ENCODE data around the gene KYNU.
"Not testable (repeated sequence)": the region's sequence is repeated elsewhere in the genome, so short reads cannot be mapped to it uniquely, and the experiment has no call there.

Gene KYNU

DNA sequence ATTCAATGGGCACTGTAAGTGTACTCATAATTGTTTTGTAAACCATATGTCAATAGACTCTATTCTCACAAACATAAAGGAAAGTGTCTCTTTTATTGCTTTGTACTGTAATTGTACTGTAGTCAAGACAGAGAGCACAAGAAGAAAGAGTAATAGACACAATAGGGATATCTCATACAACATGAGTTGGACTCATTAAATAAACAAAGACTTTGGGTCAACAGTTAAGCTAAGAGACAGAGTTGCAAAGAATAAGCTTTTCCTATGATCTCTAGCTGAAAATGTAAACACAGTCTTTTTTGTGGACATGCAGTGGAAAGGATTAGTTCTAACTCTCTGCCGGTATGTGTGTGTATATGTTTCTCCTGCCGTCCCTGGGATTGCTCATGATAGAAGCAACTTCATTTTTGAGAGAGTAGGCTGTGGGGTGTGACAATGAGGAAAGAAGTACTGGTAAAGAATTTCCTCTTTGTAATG is 13.9 kb upstream of the KYNU start:
- no peak overlapping the region for H3K4me3 ChIP-seq (replicated peaks; ENCODE audit: low read depth, low read length)
- peak; percentile 13 for DNase-seq (ENCODE audit: low read depth)
- no peak for TF ChIP-seq CTCF (IDR thresholded peaks at IDR 0.05; ENCODE audit: low read length, missing control alignments)

GRCh38 chr2:142864605-142865004 is 12.9 kb upstream of the KYNU start:
- not testable (repeated sequence) for H3K4me3 ChIP-seq (replicated peaks; ENCODE audit: low read depth, low read length); DNase-seq (ENCODE audit: low read depth)

GRCh38 chr2:142865924-142866323 is 11.5 kb upstream of the KYNU start:
- no peak for TF ChIP-seq CTCF (IDR thresholded peaks at IDR 0.05; ENCODE audit: low read length, missing control alignments)
- H3K4me3 ChIP-seq (replicated peaks; ENCODE audit: low read depth, low read length) = no peak overlapping the region
- DNase-seq (ENCODE audit: low read depth) = peak; percentile 8

DNA sequence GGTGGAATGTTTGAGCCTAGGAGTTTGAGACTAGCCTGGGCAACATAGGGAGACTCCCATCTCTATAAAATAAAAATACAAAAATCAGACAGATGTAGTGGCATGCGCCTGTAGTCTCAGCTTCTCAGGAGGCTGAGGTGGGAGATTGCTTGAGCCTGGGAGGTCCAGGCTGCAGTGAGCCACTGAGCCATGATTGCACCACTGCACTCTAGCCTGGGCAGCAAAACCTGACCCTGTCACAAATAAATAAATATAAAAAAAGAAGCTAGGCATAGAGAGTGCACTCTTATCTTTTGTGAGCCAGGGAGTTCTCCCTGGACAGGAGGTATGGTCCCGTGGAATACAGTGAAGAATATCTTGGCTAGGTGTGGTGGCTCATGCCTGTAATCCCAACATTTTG is 11.0 kb upstream of the KYNU start:
- no peak overlapping the region for H3K4me3 ChIP-seq (replicated peaks; ENCODE audit: low read depth, low read length)
- TF ChIP-seq CTCF (IDR thresholded peaks at IDR 0.05; ENCODE audit: low read length, missing control alignments) = no peak
- DNase-seq (ENCODE audit: low read depth) = no peak

DNA sequence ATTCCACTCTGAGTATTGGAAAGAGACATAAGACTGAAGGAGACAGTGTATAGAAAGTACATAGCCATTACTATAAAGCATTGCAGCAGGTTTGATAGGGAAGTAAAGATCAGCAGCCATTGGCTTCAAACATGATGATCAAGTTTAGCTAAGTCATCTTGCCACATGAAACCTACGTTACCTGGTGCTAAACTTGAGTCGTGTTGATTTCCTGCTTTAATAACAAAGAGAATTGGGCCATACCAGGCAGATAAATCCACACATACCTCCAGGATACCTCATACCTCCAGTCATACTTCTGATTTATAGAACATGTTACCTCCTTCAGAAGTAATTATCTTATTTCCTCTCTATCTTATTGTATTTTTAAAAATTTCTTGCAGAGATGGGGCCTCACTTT is 10.3 kb upstream of the KYNU start:
- DNase-seq (ENCODE audit: low read depth) = peak; percentile 3
- TF ChIP-seq CTCF (IDR thresholded peaks at IDR 0.05; ENCODE audit: low read length, missing control alignments) = no peak
- H3K4me3 ChIP-seq (replicated peaks; ENCODE audit: low read depth, low read length) = no peak overlapping the region

DNA sequence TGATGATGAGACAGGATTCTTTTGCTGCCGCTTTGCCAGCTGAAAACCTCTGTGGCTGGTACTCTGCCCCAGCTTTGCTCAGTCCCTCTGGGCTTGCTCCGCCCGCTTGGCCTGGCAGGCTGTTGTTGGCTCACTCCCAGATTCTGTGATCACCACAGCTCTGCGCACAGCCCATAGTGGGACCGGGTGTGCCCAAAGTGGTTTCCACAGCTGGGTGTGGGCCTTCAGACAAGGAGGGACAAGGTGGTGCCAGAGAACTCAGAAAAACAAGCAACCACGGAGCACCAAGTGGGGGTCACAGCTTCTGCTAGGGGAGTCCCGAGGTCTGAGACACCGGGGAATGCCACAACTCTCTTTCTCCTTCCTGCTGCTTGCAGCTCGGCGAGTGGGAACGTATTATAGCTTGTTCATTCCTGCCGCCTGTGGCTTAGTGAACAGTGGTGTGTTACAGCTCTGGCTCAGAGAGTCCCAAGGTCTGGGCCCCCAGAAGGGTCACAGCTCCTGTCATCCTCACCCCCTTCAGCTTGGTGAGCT is 9.2 kb upstream of the KYNU start:
- H3K4me3 ChIP-seq (replicated peaks; ENCODE audit: low read depth, low read length) = no peak overlapping the region
- TF ChIP-seq CTCF (IDR thresholded peaks at IDR 0.05; ENCODE audit: low read length, missing control alignments) = no peak
- no peak for DNase-seq (ENCODE audit: low read depth)

GRCh38 chr2:142869065-142869460 is 8.4 kb upstream of the KYNU start:
- not testable (repeated sequence) for DNase-seq (ENCODE audit: low read depth)

GRCh38 chr2:142869461-142870106 is 7.9 kb upstream of the KYNU start:
- H3K4me3 ChIP-seq (replicated peaks; ENCODE audit: low read depth, low read length) = no peak overlapping the region
- no peak for TF ChIP-seq CTCF (IDR thresholded peaks at IDR 0.05; ENCODE audit: low read length, missing control alignments)
- DNase-seq (ENCODE audit: low read depth) = no peak

More at GRCh38 chr2:142869065-142869460, 8.4 kb upstream of the KYNU start:
- H3K4me3 ChIP-seq (replicated peaks; ENCODE audit: low read depth, low read length) = not testable (repeated sequence)

All from fibroblast of pulmonary artery (primary cell).